ENCODE results near the gene GAS7.

- TF ChIP-seq CTCF (IDR thresholded peaks at IDR 0.05; ENCODE audit: insufficient read depth, low read length) (no peak), POLR2AphosphoS5 (IDR thresholded peaks at IDR 0.05; ENCODE audit: low read depth) (no peak; the same call in 1 of the 2 replicates), SPI1 (IDR thresholded peaks at IDR 0.05; ENCODE audit: borderline replicate concordance, low read depth) (no peak)
These were observed 83.4 kb downstream of the GAS7 start for GRCh38 chr17:10114931-10115535.
